ENCODE data around the gene KLF11.

The KLF11 gene

GRCh38 chr2:10096641-10097040 lies 53.3 kb downstream of the KLF11 start:
- no peaks in the 10 kb centered on the region for H3K4me1 ChIP-seq (ENCODE audit: control insufficient read depth in 2 of 2, insufficient read depth in 2 of 2, low read length in 2 of 2)
- no peaks in the 10 kb centered on the region for H3K36me3 ChIP-seq (ENCODE audit: control insufficient read depth in 2 of 2, insufficient read depth in 2 of 2, low read length in 2 of 2)
- no peak overlapping the region for H3K4me3 ChIP-seq (ENCODE audit: low read length in 2 of 2)
- H3K27me3 ChIP-seq (ENCODE audit: control insufficient read depth in 2 of 2, insufficient read depth in 2 of 2, low read length in 2 of 2): no peaks in the 10 kb centered on the region
- H3K9me3 ChIP-seq (ENCODE audit: control insufficient read depth in 2 of 2, low read length in 2 of 2): no peaks in the 10 kb centered on the region
- H3K9ac ChIP-seq (ENCODE audit: low read depth in 1 of 2, low read length in 2 of 2): no peak overlapping the region
- H3K27ac ChIP-seq (ENCODE audit: low read depth in 2 of 2, low read length in 2 of 2): no peak overlapping the region

GRCh38 chr2:10097352-10098148 lies 54.2 kb downstream of the KLF11 start:
- Histone ChIP-seq H3K9me3 (ENCODE audit: control insufficient read depth in 2 of 2, low read length in 2 of 2) (no peaks in the 10 kb centered on the region), H3K36me3 (ENCODE audit: control insufficient read depth in 2 of 2, insufficient read depth in 2 of 2, low read length in 2 of 2) (no peaks in the 10 kb centered on the region), H3K9ac (ENCODE audit: low read depth in 1 of 2, low read length in 2 of 2) (no peak overlapping the region), H3K27me3 (ENCODE audit: control insufficient read depth in 2 of 2, insufficient read depth in 2 of 2, low read length in 2 of 2) (no peaks in the 10 kb centered on the region), H3K4me1 (ENCODE audit: control insufficient read depth in 2 of 2, insufficient read depth in 2 of 2, low read length in 2 of 2) (no peaks in the 10 kb centered on the region), H3K4me3 (ENCODE audit: low read length in 2 of 2) (no peak overlapping the region), H3K27ac (ENCODE audit: low read depth in 2 of 2, low read length in 2 of 2) (no peak overlapping the region)

GRCh38 chr2:10101491-10101890 lies 58.1 kb downstream of the KLF11 start:
- no peak overlapping the region for H3K9ac ChIP-seq (ENCODE audit: low read depth in 1 of 2, low read length in 2 of 2)
- H3K4me1 ChIP-seq (ENCODE audit: control insufficient read depth in 2 of 2, insufficient read depth in 2 of 2, low read length in 2 of 2): no peaks in the 10 kb centered on the region
- H3K36me3 ChIP-seq (ENCODE audit: control insufficient read depth in 2 of 2, insufficient read depth in 2 of 2, low read length in 2 of 2): no peaks in the 10 kb centered on the region
- H3K27me3 ChIP-seq (ENCODE audit: control insufficient read depth in 2 of 2, insufficient read depth in 2 of 2, low read length in 2 of 2): no peaks in the 10 kb centered on the region
- H3K4me3 ChIP-seq (ENCODE audit: low read length in 2 of 2): no peak overlapping the region
- no peak overlapping the region for H3K27ac ChIP-seq (ENCODE audit: low read depth in 2 of 2, low read length in 2 of 2)
- no peaks in the 10 kb centered on the region for H3K9me3 ChIP-seq (ENCODE audit: control insufficient read depth in 2 of 2, low read length in 2 of 2)

- no peaks in the 10 kb centered on the region for H3K4me1 ChIP-seq (ENCODE audit: control insufficient read depth in 2 of 2, insufficient read depth in 2 of 2, low read length in 2 of 2)
- H3K36me3 ChIP-seq (ENCODE audit: control insufficient read depth in 2 of 2, insufficient read depth in 2 of 2, low read length in 2 of 2): no peaks in the 10 kb centered on the region
- H3K9ac ChIP-seq (ENCODE audit: low read depth in 1 of 2, low read length in 2 of 2): no peak overlapping the region
- no peaks in the 10 kb centered on the region for H3K9me3 ChIP-seq (ENCODE audit: control insufficient read depth in 2 of 2, low read length in 2 of 2)
- no peak overlapping the region for H3K4me3 ChIP-seq (ENCODE audit: low read length in 2 of 2)
- H3K27me3 ChIP-seq (ENCODE audit: control insufficient read depth in 2 of 2, insufficient read depth in 2 of 2, low read length in 2 of 2): no peaks in the 10 kb centered on the region
- no peak overlapping the region for H3K27ac ChIP-seq (ENCODE audit: low read depth in 2 of 2, low read length in 2 of 2)
These were observed 59.8 kb downstream of the KLF11 start for GRCh38 chr2:10103179-10103578.

Measured in mucosa of rectum (tissue), 2 donors.